SKM-1 treated with dmso at 0.1 percent for 144 hours (cell line): ENCODE data around the gene ID1.
"Not testable (repeated sequence)": the region's sequence is repeated elsewhere in the genome, so short reads cannot be mapped to it uniquely, and the experiment has no call there.

ENCODE experiments used
- DNase-seq: peaks from one replicate; lab custom pipeline; 2025; ENCODE audit not compliant: unreplicated experiment; lab: John Stamatoyannopoulos, UW

Gene ID1

GRCh38 chr20:31573555-31574321 lies 31.4 kb upstream of the ID1 start:
- no peak for DNase-seq

DNA sequence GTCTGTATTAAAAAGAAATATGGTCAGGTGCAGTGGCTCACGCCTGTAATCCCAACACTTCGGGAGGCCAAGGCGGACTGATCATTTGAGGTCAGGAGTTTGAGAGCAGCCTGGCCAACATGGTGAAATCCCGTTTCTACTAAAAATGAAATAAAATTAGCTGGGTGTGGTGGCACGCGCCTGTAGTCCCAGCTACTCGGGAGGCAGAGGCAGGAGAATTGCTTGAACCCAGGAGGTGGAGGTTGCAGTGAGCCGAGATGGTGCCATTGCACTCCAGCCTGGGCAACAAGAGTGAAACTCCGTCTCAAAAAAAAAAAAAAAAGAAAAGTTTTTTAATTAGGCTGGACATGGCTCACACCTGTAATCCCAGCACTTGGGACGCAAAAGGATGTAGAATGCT lies 30.1 kb upstream of the ID1 start:
- DNase-seq: not testable (repeated sequence)

DNA sequence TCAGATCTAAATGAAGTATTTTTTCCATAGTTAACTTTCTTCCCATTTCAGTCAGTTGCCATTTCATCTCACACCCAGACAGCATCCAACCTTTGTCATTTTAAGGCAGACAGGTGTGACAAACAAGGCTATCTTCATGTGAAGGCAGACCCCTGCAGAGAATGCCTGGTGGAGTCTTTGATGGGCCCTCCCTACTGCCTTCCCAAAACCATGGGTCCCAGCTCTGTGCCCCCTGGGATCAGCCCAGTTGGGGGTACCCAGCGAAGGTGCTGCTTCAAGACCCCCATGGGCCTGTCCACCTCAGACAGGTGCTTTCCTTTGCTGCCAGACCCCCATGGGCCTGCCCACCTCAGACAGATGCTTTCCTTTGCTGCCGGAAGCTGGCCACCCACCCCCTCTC lies 28.3 kb upstream of the ID1 start:
- DNase-seq: no peak

DNA sequence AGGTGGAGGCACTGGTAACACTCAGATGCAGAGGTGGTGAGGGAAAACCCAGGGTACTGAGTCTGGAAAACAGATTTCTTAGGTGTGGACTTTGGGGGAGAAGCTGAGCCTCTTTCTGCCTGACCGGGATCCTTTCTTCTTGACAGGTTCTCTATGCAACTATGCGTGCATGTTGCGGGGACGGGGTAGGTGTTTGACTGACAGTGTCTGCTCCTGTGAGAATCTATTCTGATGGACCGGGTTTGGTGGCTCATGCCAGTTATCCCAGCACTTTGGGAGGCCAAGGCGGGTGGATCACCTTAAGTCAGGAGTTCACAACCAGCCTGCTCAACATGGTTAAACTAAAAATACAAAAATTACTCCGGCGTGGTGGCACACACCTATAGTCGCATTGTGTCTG lies 27.9 kb upstream of the ID1 start:
- no peak for DNase-seq

DNA sequence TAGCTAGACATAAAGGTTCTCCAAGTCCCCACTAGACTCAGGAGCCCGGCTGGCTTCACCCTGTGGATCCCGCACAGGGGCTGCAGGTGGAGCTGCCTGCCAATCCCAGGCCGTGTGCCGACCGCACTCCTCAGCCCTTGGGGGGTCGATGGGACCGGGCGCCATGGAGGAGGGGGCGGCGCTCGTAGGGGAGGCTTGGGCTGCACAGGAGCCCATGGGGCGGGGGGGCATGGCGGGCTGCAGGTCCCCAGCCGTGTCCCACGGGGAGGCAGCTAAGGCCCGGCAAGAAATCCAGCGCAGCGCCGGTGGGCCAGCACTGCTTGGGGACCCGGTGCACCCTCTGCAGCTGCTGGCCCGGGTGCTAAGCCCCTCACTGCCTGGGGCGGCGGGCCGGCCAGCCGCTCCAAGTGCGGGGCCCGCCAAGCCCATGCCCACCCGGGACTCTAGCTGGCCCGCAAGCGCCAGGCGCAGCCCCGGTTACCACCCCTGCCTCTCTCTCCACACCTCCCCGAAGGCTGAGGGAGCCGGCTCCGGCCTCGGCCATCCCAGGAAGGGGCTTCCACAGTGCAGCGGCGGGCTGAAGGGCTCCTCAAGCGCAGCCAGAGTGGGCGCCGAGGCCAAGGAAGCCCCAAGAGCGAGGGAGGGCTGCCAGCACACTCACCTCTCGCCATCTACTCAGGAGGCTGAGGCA lies 26.5 kb upstream of the ID1 start:
- no peak for DNase-seq

- no peak for DNase-seq
These were observed 25.8 kb upstream of the ID1 start for GRCh38 chr20:31579245-31579644.

DNA sequence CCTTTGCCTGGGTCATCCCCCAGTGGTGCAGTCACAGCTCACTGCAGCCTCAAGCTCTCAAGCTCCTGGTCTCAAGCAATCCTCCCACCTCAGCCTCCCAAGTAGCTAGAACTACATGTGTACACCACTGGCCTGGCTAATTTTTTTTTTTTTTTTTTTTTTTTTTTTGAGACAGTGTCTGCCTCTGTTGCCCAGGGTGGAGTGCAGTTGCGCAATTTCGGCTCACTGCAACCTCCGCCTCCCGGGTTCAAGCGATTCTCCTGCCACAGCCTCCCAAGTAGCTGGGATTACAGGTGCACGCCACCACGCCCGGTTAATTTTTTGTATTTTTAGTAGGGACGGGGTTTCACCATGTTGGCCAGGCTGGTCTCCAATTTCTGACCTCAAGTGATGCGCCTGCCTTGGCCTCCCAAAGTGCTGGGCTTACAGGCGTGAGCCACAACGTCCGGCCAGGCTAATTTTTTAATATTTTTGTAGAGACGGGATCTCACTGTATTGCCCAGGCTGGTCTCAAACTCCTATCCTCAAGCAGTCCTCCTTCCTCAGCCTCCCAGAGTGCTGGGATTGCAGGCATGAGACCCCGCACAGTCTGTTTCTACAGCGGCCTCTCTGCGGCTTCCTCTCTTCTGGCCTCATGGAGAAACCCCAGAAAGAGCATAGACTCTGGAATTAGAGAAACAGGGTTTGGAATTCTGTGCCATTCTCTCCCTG lies 25.0 kb upstream of the ID1 start:
- DNase-seq: not testable (repeated sequence)

GRCh38 chr20:31580706-31581105 lies 24.4 kb upstream of the ID1 start:
- no peak for DNase-seq

DNA sequence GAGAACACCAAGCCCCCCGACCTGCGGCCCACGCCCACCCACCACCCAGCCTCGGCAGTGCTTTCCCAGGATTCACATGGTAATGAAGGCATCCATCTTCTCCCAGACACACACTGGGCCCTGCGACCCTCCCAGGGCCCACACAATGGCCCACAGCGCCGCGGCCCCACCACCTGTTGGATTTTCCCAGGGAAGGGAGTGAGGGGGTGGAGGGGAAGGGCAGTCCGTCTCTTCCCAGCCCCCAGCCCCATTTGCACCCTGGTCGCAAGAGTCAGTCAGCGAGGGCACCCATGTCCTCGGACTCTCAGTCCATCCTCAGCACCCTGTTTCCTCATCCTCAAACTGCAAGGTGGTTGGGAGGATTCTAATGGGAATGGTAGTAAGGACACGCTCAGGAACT lies 23.7 kb upstream of the ID1 start:
- no peak for DNase-seq

GRCh38 chr20:31587545-31588389 lies 17.3 kb upstream of the ID1 start:
- no peak for DNase-seq

DNA sequence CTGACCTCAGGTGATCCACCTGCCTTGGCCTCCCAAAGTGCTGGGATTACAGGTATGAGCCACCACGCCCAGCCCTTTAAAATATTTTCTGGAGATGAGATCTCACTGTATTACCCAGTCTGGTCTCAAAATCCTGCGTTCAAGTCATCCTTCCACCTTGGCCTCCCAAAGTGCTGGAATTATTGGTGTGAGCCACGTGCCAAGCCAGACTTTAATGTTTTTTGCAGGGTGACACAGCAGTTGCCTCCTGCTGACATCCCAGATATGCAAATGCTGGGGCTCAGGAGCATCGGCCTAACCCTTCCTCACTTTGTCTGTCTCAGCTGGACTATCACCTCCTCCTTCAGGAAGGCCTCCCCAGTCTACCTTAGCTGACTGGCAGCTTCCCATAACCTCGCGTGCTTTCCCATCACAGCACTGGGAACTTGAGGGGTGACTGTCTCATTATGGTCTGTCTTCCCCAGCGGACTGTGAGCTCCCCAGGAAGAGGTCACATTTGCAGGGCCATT lies 14.3 kb upstream of the ID1 start:
- DNase-seq: no peak

DNA sequence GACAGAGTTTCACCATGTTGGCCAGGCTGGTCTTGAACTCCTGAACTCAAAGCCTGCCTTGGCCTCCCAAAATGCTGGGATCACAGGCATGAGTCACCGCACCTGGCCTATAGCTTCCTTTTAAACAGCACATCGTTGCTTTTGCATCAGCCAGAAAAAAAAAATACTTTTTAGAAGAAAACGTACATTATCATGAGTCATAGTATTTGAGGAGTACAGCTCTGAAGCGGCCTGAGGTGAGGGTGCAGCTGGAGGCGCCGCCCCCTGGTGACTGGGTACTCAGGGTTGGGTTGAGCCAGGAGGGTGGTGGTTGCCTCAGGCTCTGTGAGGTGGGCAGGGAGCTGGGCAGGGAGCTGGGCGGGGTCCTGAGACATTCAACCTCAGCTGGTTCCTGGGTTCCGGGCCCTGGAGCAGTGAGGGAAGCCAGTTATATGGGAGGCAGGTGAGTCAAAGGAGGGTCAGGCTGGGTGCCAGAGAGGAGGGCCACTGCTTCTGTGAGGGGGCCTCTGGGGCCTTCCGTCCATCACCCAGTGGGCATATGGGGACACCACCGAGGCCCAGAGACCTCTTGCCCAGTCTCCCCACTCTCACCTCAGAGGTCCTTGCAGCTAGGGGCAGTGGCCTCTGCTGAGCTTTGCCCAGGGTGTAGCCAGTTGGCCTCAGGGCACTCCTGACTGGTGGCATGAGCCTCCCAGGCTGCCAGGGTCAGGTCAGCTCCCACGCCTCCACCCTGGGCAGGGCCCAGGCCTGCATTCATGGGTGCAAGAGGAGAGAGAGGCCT lies 11.7 kb upstream of the ID1 start:
- no peak for DNase-seq

DNA sequence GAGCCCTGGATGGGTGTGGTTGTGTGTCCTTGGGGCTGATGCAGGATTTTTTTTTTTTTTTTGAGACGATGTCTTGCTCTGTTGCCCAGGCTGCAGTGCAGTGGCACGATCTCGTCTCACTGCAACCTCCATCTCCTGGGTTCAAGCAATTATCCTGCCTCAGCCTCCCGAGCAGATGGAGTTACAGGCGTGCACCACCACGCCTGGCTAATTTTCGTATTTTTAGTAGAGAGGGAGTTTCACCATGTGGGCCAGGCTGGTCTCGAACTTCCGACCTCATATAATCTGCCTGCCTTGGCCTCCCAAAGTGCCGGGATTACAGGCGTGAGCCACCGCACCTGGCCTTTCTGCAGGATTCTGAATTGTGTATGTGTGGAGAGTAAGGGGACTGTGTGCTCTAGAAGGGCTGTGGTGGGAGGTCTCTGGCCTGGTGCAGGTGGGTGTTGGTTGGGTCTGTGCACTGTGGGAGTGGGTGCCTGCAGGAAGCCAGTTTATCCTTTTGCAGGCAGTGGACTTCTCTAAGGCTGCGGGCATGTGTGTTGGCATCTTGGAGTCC lies 11.0 kb upstream of the ID1 start:
- no peak for DNase-seq

GRCh38 chr20:31594558-31595379 lies 10.3 kb upstream of the ID1 start:
- DNase-seq: no peak

GRCh38 chr20:31595380-31595653 lies 9.8 kb upstream of the ID1 start:
- no peak for DNase-seq

GRCh38 chr20:31595654-31596411 lies 9.3 kb upstream of the ID1 start:
- no peak for DNase-seq

GRCh38 chr20:31596412-31596715 lies 8.7 kb upstream of the ID1 start:
- DNase-seq: not testable (repeated sequence)

GRCh38 chr20:31596831-31597480 lies 8.1 kb upstream of the ID1 start:
- no peak for DNase-seq
